Testis (tissue), 2 donors: ENCODE measurements around the gene NTM.

Experiments
- CTCF ChIP-seq, 3 experiments: fragments of 450-650 bp in 2 of 3; fragments of 200-600 bp in 1 of 3; sonication (generic) in 1 of 3; IDR thresholded peaks; one replicate each; pipeline ENCODE4 v1.5.1; 2016 to 2019; ENCODE audit warnings: antibody characterized with exemption in 3 of 3, mild to moderate bottlenecking in 2 of 3, moderate library complexity in 1 of 3
- POLR2A ChIP-seq: fragments of 450-650 bp; IDR thresholded peaks from one replicate; pipeline ENCODE4 v1.6.1; 2017; ENCODE audit warnings: antibody characterized with exemption, mild to moderate bottlenecking, moderate library complexity

DNA sequence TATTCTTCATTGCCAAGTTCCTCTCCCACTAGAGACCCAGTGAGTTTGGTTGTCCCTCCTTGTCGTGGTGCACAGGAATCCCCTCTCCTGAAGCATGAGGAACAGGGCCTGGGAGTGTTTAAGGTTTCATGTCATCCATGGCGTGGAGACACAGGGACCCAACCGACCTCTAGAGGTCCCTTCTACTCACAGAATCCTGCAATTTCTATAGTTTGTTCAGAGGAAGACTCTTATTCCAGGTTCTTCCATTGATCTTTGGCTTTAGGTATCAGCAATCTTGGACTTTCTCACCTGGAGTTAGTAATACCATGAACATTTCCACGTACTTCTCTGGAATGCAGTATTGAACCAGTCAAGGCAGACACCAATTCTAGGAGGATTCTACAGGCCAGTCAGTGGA is 548.2 kb downstream of the NTM start:
- TF ChIP-seq POLR2A = no peak
- TF ChIP-seq CTCF (IDR thresholded peaks at IDR 0.05) = no peak
